Measurements from ENCODE around the gene MXD1. TPM values are rescaled to one million over a fixed set of nuclear protein-coding genes. Genes with fewer than 3 reads are reported as not detected.
A peak's percentile ranks its signal among the peaks of the same experiment; 100 is the strongest.

MXD1 gene
- total and polyA plus RNA-seq, 2 of the 4 experiments (the other 2 are of a cell fraction), result 2.0 to 3.7 TPM

DNA sequence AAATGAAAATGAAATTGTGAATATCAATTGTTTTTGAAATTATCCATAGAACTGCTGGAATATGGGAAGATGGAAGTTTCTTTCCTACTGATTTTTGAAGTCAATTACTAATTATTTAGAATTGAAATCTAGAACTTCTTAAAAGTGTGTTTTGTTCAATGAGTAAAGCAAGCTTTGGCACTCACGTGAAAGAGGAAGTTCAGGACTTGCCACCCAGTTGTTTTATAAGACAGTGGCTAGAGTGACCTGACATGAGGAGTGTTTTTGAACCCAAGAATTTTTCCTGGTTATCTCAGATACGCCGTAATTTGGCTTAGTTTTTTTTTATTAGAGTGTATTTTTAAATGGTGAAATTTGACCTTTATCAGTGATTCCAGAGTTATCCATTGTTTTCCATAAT, 3.5 kb downstream of the MXD1 start:
- Histone ChIP-seq H3K4me3 (ENCODE audit: insufficient read depth, low read depth, low read length) (no peak overlapping the region), H3K4me2 (ENCODE audit: low read depth, low read length) (no peak overlapping the region), H2AFZ (replicated peaks; ENCODE audit: low read length, poor library complexity) (no peak overlapping the region), H2BK5ac (ENCODE audit: low read depth, low read length, poor library complexity, severe bottlenecking) (peak overlapping the region; percentile 72), H2BK120ac (ENCODE audit: low read depth, low read length) (peak overlapping the region; percentile 59; the same call in 1 of the 2 replicates), H2AK9ac (replicated peaks; ENCODE audit: low read depth, low read length, poor library complexity) (no peak overlapping the region), H3K9me3 (ENCODE audit: control insufficient read depth, insufficient read depth, low read length) (no peaks in the 10 kb centered on the region), H3K18ac (ENCODE audit: low read depth, low read length) (no peak overlapping the region; the same call in 1 of the 2 replicates), H3K36me3 (ENCODE audit: control insufficient read depth, insufficient read depth, low read length) (peaks cover 4% of the 10 kb centered on the region), H2BK15ac (ENCODE audit: low read depth, low read length) (no peak overlapping the region; the same call in 2 of the 3 replicates), H2BK20ac (ENCODE audit: low read depth, low read length) (no peak overlapping the region), H3K79me1 (ENCODE audit: low read depth in 1 of 2, low read length in 2 of 2) (peaks cover 8 to 19% of the 10 kb centered on the region in 2 experiments; a peak in 3 of 4 replicates), H3K9ac (ENCODE audit: low read depth, low read length) (no peak overlapping the region), H2AK5ac (ENCODE audit: low read depth, low read length) (no peak overlapping the region), H3K9me1 (ENCODE audit: insufficient read depth, low read length) (no peaks in the 10 kb centered on the region), H3K14ac (replicated peaks; ENCODE audit: low read depth, low read length) (peak overlapping the region; percentile 72; the same call in 1 of the 2 replicates), H4K8ac (ENCODE audit: low read depth in 2 of 2, low read length in 2 of 2) (peak overlapping the region in 1 of 2 experiments; percentile 80; a peak in 3 of 4 replicates), H3K27me3 (ENCODE audit: control insufficient read depth, insufficient read depth, low read length) (no peaks in the 10 kb centered on the region), H3K4me1 (ENCODE audit: control insufficient read depth, insufficient read depth, low read length) (no peaks in the 10 kb centered on the region; the same call in 1 of the 2 replicates), H3K27ac (ENCODE audit: insufficient read depth, low read length) (no peak overlapping the region; the same call in 1 of the 2 replicates), H3K23ac (ENCODE audit: low read depth, low read length) (peak overlapping the region; percentile 87; the same call in 1 of the 2 replicates), H3K56ac (ENCODE audit: extremely low read depth, insufficient read depth, low read length) (peak overlapping the region; percentile 12; the same call in 1 of the 2 replicates), H4K91ac (ENCODE audit: insufficient read depth, low read depth, low read length) (no peak overlapping the region), H4K20me1 (ENCODE audit: insufficient read depth, low read length) (no peaks in the 10 kb centered on the region), H4K5ac (ENCODE audit: low read depth, low read length) (no peak overlapping the region), H3K4ac (ENCODE audit: low read depth, low read length) (peak overlapping the region; percentile 63; the same call in 1 of the 2 replicates)
- TF ChIP-seq RCOR1 (IDR thresholded peaks at IDR 0.05; ENCODE audit: insufficient replicate concordance, low read length) (no peak), NFE2L2 (IDR thresholded peaks at IDR 0.05; ENCODE audit: low read depth, low read length) (no peak), BHLHE40 (IDR thresholded peaks at IDR 0.05; ENCODE audit: low read depth, low read length) (no peak)
- TF ChIP-seq, protein P1, sequence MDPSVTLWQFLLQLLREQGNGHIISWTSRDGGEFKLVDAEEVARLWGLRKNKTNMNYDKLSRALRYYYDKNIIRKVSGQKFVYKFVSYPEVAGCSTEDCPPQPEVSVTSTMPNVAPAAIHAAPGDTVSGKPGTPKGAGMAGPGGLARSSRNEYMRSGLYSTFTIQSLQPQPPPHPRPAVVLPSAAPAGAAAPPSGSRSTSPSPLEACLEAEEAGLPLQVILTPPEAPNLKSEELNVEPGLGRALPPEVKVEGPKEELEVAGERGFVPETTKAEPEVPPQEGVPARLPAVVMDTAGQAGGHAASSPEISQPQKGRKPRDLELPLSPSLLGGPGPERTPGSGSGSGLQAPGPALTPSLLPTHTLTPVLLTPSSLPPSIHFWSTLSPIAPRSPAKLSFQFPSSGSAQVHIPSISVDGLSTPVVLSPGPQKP (IDR thresholded peaks at IDR 0.05; ENCODE audit: borderline replicate concordance, low read depth, low read length), result no peak
- BruUV-seq (replicated peaks), result no TSS peak
- ATAC-seq (ENCODE audit: low read depth) (no peak), DNase-seq (no peak)
- dilution Hi-C loops (cut with HindIII; ENCODE audit: low sequenced_read_pairs, unreplicated experiment), result no loop called here
- ChIA-PET CTCF (no interaction called here), POLR2A (ENCODE audit: unreplicated experiment) (no interaction called here)
- in situ Hi-C loops (cut with MboI; ENCODE audit: low sequenced_read_pairs), result loop anchor here (5.0 to 25.0 kb wide), 3 partner anchors 154 to 319 kb away; partner anchors contain the start of gene TIA1
- intact Hi-C loops (cut with micrococcal nuclease), result no loop called here
- WGBS, 2 experiments (ENCODE audit: extremely low coverage in 2 of 2, insufficient read length in 1 of 2), result 60% methylated on average over 1 of the region's 3 CpGs; no CpG with 5 or more reads in 1 of the 2 experiments
